NCI-H748 treated with DMSO at 0.1 percent for 48 hours (cell line): ENCODE measurements around the gene ZFAND5.

ENCODE experiments used
- DNase-seq: peaks from one replicate; lab custom pipeline; 2025; lab: John Stamatoyannopoulos, UW

ZFAND5 gene

DNA sequence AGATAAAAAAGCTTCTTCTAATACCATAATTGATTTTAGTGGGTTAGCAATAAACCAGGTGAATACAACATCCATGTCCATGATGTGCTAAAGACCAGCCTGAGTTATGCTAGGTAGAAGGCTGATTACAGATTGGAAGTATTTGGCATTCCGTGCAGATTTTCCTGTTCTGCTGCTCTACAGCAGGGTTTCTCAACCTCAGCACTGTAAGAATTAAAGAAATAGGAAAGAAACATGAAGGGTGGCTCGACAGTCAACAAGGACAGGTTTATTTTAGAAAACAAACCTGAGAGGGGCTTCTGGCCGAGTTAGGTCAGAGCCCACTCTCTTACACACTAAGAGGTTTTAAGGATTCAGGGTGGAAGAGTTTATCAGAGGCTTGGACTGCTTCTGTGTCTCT is 42.3 kb downstream of the ZFAND5 start:
- no peak for DNase-seq

DNA sequence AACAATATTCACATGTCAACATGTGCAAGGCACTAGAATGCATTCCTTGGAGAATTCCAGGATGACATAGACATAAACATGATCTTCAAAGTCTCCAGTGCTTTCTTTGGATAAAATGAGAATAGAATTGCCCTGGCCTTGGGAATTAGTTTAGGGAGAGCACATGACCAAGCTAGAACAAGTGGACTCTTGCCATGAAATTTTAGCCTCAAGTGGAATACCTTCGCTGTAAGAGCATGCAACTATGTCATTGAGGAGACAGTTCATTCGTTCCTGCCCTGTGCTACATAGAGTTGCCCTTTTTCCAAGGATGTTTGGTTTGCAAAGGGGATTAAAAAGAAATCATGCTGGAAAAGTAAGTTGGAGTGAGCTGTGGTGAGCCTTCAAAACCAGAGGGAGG is 42.7 kb downstream of the ZFAND5 start:
- no peak for DNase-seq

DNA sequence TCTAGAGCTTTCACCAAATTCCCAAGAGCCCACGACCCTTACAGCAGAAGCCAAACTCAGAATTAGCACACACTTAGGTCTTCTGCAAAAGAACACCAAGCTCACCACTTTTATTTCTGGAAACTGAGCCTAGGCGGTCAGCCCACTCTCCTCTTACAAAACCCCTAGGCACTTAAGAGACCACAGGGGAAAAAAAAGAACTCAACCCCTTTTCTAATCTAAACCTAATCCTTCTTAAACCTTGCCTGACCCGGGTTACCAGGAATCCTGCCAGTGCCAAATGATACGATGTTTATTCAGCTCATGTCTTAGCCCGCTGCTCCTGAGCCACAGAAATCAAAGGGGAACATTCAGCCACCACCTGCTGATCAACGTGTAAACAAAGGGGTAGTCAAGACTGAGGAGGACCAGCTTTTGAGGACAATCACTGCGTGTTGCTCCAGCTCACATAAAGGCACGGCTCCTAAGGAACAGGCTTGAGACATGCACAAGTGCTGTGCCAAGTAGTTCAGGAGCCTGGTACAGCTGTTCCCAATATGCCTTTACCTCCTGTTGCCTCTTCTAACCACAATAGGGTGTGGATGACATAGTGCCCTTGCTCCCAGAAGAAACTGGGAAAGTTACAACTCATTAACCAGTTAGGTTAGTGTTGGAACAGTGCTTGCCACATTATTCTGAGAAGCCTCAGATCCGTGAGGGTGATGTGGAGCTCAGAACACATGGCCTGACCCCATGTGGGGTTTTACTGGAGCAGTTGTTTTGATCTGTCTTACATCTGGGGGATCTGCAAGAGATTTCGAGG is 49.3 kb downstream of the ZFAND5 start:
- no peak for DNase-seq

DNA sequence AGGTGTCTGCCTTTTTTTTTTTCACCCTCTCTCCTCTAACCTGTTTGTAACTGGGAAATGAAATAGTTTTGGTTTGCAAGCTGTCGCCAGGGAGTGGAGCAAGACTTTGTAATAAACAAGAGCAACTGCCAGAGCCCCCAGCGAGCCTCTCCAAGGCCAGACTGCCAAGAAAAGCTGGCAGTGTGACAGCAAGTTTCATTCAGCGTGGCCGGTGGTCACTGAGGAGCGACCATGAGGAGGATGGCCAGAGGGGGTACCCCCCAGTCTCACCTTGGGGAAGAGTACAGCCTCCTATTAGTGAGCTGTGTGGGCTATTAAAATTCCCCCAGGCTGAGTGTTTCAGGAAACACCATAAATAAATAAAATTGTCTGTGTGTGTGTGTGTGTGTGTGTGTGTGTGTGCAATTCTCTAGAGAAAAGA is 49.9 kb downstream of the ZFAND5 start:
- DNase-seq = no peak

DNA sequence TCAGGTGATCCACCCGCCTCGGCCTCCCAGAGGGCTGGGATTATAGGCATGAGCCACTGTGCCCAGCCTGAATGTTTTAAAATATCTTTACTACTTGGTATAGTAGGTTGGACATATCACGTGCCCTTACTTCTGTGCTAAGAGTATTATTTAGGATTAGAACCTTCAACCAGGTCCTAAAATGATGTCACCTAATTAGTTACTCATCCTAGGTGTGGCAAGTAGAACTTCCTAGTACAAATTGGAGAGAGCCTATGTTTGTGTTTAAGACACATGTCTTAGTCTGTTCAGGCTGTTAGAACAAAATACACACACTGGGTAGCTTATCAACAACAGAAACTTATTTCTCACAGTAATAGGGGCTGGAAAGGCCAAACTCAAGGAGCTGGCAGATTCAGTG is 51.5 kb downstream of the ZFAND5 start:
- DNase-seq = no peak

DNA sequence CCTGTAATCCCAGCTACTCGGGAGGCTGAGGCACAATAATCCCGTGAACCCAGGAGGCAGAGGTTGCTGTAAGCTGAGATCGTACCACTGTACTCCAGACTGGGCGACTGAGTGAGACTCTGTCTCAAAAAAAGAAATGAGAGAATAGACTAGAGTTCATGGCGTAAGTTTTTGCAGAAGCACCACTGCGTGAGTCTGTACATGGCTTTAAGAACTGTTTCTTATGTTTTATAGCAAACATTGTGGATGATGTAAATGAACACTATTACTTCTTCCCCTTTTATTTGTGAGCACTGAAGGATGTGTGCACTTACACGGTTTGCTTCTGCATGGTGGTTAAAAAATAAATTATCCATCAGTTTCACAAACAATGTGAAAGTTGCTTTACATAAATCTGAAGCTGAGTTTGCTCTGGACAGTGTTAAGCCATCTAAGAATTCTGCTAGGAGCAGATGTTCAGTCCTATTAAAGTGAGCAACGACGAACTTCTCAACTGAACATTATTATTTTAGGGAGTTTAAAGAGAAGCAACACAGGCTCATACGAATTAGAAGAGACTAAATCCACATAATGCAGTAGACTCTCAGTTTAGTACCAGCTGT is 52.5 kb downstream of the ZFAND5 start:
- no peak for DNase-seq

DNA sequence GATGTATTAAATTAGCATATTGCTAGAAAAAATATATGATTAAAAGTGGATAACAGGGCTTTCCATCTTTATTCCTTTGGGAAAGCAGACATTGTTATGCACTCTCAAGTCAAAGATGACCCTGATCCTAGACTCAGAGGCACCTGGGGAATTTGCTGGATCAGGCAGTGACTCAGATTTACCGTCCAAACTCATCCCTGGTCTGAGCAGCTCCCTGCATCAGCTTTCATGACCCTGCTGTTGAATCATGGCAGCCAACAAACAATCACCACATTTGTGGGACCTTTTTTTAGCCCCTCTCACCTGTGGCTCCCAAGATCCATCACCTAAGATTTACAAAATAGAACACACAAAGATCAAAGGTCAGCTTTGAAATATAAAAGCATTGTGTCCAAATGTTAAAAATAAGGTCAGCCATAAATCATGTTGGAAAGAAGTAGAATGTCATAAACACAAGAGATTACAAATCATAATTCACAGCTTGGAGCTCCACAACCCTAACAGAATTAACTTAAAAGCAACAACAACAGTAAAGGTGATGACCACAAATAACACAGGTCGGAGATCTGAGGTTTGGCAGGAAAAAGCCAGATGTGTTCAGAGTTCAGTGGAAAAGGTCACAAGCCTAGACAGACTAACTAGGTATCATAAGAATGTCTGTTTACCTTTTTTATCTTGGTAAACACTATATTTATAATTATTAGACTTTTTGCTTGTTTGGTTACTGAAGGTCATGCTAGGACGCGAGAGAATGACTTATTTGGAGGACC is 55.5 kb downstream of the ZFAND5 start:
- no peak for DNase-seq

DNA sequence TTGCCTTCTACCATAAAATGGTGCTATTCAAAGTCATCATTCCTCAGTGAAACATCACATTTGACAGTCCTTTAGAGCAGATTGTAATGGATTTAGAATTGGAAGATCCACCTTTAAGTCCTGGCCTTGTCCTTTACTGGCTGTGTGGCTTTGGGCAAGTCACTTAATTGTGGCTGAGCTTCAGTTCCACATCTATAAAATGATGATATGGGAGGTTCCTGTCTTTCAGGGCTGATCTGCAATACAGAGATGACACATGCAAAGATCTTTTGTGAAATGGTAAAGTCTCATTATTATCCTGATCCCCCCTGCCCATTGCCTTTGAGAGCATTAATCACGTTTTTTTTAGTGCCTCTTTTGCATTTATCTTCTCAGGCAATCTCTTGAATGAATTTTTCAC is 58.2 kb downstream of the ZFAND5 start:
- no peak for DNase-seq

DNA sequence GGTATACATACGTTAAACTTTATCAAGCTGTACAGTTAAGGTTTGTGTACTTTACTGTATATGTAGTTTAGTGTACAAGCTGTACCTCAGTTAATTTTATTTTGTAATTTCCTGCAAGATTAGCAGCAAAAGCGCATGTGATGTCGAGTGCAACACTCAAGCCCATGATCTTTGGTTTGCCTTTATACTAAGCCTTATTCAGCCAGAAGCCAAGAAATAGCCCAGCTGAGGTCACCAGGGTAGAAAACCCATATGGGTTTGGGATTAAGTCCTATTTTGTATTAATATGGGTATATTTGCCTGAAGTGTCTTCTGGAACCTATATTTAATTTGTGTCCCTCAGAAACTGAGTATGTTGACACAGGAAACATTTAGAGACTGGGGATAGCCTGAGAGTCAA is 59.3 kb downstream of the ZFAND5 start:
- DNase-seq = no peak

DNA sequence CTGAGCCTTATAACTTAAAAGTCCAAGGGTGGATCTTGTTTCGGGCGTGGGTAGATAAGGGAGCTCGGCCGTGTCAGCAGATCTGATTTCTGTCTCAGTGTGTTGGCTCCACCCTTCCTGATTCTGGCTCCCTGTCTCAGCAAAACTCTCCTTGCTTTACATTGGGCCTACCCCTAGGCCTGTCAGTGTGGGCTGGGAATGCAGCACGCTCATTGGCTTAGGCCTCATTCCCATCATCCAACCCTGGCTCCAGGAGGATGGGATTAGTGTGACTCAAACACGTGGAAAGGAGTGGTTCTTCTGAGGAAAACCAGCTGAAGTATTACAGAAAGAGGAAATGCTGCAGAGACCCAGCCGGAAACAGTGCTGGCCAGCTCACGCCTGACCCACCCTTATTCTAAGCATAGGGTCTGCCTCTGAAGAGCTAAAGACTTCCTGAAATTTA is 59.9 kb downstream of the ZFAND5 start:
- DNase-seq = no peak

DNA sequence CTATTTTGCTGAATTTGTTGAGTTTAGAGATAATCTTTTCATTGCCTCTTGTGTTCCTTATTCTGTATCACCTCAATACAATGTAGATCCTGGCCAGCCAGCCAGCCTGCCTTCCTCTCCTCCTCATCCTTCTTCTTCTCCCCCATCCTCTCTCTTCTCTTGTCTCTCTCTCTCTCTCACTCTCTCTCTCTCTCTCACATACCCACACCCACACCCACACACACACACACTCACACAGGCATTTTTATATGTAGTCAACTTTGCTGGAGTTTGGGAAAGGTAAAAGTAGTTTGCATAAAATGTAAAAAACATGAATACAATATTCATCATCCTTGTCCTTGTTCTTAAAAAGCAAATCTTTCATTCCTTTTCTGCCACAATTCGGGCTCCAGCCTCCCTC is 60.5 kb downstream of the ZFAND5 start:
- no peak for DNase-seq
